Activated CD4-positive, alpha-beta T cell treated with anti-CD3 and anti-CD28 coated beads, Interleukin-2, Interleukin-4, amounts not matched to agents 100 ng/mL and 50 ng/mL, durations not matched to agents 16 hours and 8 hours (primary cell): ENCODE data around the gene DSP.

Experiments
- DNase-seq: peaks from one replicate; pipeline ENCODE4 v3.0.0-alpha.2; 2020; ENCODE audit warnings: low spot score

Gene DSP

GRCh38 chr6:7535498-7535897 lies 6.0 kb upstream of the DSP start:
- DNase-seq, result no peak

DNA sequence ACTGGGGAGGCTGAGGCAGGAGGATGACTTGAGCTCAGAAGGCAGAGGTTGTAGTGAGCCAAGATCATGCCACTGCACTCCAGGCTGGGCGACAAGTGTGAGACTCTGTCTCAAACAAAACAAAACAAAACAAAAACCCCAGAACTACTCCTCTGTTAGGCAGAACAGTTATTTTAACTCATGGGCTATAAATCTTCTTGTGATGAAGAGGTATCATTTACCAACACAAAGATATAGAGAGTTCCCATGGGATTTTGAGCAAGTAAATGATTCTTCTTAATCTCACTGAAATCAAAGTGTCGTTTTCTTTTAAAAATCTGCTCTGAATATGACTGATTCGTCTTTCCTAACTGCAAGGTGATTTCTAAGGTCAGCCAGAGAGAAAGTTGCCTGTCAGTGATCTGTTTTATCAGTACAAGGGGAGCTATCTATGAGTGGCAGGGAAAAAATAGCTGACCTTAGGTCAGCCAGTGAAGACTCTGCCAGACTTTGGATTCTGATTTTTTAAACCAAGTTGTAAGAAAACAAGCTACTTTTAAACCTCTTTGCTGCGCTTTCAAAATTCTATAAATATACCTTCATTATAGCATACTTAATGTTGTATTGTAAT lies 3.8 kb upstream of the DSP start:
- DNase-seq, result no peak

DNA sequence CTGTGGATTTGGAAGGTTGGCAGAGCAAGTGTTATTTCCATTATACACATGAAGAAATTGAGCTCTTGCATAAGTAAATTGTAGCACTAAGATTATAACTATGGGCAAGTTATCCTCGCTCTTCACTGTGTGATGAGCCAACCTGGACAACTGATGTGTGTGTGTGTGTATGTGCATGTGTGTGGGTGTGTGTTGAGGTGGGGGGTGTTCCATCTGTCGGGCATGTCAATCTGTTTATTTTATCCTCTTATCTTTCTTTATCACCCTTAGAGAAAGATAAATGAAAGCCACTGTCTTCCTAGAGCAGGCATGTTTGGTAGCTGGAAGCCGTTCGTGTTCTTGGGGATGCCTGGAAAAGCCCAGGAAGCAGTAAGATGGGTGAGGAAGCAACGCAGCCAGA lies 3.0 kb upstream of the DSP start:
- DNase-seq, result no peak

DNA sequence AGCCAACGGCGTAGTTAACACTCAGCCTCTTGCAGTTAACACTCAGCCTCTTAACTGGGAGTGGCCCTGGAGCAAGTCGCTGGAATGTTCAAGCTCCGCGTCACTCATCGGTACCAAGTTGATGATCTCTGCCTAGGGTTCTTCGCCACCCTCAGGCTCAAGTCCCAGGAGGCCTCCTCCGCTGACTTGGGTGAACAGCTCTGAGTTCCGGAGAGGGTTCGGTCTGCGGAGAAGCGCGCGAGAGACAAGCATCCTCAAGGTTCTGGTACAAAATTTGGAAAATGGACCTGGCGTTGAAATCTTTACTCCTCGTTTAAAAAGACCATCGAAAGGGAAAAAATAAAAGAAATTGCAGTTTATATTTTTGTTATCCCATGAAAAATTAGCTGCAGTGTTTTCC lies 876 bp upstream of the DSP start:
- no peak for DNase-seq

- DNase-seq, result no peak
Observed at GRCh38 chr6:7542065-7542873, 798 bp downstream of the DSP start.

DNA sequence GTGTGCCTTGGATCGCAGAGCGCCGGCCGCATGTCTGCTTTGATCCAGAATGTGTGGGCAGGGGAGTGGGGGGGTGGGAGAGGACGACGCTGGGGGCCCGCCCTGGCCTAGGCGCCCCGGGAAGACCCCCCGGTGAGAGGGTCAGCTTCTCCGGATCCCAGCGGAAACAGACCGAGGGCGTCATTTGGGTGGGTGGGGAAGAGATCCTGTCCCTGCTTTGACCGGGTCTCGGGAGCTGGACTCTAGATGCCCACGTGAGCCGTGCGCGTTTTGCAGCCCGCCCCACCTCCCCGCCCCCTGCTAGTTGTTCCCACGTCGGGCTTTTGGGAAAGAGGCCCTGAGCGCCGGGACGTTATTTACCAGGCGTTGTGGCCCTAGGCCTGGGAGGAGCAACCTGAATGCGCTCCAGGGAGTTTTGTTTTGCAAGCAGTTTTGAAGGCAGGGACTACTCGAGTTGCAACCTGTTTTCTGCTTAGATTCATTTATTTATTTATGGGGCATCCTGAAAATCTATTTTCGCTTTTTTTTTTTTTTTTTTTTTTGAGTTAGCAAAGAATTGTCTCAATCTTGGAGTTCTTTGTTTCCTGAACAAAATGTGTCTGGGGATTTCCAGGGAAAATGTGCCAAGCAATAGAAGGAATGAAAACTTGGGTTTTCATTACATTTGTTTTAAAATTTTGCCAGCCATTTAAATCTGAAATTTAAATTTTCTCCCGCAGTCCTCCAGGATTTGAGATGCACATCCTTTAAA lies 1.6 kb downstream of the DSP start:
- DNase-seq, result no peak

DNA sequence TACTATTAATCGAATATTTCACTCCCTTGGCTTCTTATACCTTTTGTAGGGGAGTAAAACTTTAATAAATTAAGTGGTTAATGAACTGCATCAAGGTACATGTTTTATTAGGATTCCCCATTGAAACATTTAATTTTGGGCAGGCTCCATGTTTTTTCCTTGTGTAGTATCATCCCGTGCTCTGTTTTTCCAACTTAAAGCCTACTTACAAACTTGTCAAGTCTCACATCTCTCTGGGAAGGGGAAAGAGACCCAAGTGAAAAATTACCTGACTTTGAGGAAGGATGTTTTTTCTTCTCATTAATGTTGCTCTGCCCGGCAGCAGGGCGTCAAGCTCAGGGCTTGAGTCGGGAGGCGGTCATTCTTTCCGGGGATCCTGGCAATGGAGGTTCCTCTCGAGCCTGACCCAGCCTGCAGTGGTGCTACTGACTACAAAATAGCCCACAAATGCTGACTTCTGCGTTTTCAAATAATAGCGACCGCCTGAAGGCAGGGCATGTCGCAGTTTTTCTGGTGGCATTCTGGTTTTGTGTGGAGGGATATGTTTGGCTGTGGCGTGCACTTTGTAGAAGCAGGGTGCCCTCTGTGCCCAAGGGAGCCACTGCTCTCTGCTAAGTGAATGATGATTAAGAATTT lies 2.4 kb downstream of the DSP start:
- DNase-seq, result no peak

GRCh38 chr6:7544597-7544996 lies 3.1 kb downstream of the DSP start:
- DNase-seq, result no peak

- no peak for DNase-seq
Observed at GRCh38 chr6:7545316-7546019, 4.0 kb downstream of the DSP start.

DNA sequence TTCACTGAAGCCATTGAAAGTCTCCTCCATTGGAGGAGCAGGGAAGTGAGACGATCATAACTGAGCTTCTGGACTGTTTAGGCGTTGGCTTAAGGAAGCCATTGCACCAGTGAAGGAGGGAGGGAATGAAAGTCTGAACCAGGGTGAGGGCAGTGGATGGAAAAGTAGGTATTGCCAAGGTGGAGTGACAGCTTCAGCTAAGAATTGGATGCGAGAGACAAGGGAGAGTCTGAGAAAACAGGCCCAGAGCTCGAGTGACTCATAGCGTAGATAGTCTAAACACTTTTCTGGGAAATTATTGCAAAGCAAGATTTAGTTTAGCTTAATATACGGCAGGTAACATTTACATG lies 4.5 kb downstream of the DSP start:
- DNase-seq, result no peak

GRCh38 chr6:7546383-7546782 lies 4.9 kb downstream of the DSP start:
- DNase-seq, result no peak

- no peak for DNase-seq
Observed at GRCh38 chr6:7546896-7547295, 5.4 kb downstream of the DSP start.

DNA sequence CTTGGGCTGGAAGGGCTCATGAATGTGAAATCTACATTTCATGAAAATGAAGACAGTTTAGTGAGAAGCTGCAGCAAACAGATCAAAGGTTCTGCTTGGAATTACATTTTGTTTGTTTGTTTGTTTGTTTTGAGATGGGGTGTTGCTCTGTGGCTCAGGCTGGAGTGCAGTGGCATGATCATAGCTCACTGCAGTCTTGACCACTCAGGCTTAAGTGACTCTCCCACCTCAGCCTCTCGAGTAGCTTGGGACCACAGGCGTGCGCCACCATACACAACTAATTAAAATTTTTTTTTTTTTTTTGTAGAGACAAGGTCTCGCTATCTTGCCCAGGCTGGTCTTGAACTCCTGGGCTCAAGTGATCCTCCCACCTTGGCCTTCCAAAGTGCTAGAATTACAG lies 5.8 kb downstream of the DSP start:
- DNase-seq, result no peak

- no peak for DNase-seq
Observed at GRCh38 chr6:7550433-7550801, 8.9 kb downstream of the DSP start.

GRCh38 chr6:7554533-7555275 lies 13.2 kb downstream of the DSP start:
- DNase-seq, result no peak

- no peak for DNase-seq
Observed at GRCh38 chr6:7555671-7556070, 14.2 kb downstream of the DSP start.

- no peak for DNase-seq
Observed at GRCh38 chr6:7556394-7557106, 15.1 kb downstream of the DSP start.

GRCh38 chr6:7557652-7558051 lies 16.2 kb downstream of the DSP start:
- no peak for DNase-seq

GRCh38 chr6:7558781-7559180 lies 17.3 kb downstream of the DSP start:
- no peak for DNase-seq

DNA sequence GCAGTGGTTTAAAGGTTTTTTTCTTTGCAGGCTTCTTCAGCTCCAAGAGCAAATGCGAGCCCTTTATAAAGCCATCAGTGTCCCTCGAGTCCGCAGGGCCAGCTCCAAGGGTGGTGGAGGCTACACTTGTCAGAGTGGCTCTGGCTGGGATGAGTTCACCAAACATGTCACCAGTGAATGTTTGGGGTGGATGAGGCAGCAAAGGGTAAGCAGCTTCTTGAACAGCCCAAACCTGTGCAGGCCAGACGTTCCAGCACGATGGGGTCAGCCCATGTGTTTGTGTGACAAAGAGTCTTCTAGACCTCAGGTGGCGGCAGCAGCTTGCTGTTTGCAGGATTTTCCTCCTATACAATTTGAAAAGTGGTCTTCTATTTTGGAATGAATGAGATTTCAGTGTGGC lies 17.7 kb downstream of the DSP start:
- no peak for DNase-seq
